GM21381 (cell line): Measurements from ENCODE around the gene STK24.
"Not testable (repeated sequence)": the region's sequence is repeated elsewhere in the genome, so short reads cannot be mapped to it uniquely, and the experiment has no call there.

Experiments
- ATAC-seq: cut with Tn5 transposase; IDR thresholded peaks from one replicate; pipeline ENCODE4 v1.9.1; 2021; ENCODE audit warnings: mild to moderate bottlenecking, moderate library complexity; ENCODE audit not compliant: unreplicated experiment

Gene STK24

DNA sequence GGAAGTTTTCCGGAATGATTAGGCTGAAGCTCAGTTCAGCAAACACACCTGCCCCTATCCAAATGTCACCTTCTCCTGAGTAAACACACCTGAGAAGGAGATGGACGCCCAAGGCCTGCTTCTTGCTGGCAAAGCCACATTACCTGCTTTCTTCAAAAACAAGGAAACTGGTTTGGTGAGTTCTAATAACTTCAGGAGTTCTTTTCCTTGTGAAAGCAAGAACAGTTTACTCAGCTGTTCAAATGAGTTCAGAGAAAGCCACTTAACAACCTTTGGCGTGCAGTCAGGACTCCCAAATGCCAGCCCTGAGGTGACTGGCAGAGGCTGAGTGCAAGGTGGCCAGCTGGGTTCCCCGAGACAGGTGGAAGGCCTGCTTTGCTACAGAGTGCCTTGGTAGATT, 160.5 kb downstream of the STK24 start:
- no peak for ATAC-seq

DNA sequence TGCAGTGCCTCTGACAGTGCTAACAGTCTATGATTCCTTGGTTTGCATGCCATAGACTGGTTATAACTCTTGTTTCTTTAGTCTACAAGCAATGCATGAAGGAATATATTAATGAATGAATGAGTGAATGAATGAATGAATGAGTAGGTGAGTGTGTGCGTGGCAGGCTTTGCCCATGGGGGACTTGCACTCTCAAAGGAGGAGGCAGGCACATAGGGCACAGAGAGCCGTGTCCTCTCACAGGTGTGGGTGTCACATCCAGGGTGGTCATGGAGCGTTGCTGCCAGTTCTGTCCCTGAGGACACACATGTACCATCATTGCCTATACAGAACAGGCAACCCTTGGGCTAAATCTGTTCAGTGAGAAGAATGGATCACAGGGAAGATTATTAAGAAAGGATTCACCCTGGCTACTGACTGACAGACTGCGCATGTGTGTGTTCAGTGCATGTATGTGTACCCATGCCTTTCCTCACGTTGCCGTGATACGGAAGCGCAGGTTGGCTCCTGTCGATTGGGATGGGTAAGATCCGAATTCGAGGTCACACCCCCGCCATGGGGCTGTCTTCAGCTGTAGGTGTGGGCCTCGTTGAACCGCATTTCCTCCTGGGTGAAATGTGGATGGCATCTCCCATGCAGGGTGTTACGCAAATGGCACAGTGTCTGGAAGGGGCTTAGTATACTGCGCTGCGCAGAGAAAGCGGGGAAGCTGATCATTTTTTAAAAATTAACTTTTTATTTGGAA, 161.4 kb downstream of the STK24 start:
- no peak for ATAC-seq

DNA sequence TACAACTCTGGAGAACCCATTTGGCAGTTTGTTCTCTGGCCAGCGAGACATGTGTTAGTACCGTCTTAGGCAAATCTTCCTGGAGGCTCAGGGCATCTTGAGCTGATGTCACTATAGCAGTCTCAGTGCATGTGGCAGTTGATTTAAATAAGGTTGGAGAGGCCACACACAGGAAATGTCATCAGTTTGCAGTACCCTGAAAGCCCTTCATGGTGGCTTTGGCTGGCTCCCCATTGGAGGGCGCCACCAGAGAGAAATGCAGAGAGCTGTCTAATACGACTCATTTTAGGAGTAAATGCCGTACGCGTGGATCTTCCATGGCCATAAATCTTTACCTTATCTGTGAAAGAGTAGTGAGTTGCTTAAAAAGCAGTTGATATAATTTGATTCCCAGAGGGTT, 163.1 kb downstream of the STK24 start:
- no peak for ATAC-seq

DNA sequence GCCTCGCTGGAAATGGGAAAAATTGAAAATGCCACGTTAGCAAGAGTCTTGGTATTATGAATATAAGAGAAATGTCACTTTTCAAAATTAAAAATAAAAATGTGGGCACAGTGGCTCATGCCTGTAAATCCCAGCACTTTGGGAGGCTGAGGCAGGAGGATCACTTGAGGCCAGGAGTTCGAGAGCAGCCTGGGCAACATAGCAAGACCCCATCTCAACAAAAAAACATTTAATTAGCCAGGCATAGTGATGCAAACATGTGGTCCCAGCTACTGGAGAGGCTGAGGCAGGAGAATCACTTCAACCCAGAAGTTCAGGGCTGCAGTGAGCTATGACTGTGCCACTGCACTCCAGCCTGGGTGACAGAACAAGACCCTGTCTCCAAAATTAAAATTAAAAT, 163.6 kb downstream of the STK24 start:
- ATAC-seq, result not testable (repeated sequence)

DNA sequence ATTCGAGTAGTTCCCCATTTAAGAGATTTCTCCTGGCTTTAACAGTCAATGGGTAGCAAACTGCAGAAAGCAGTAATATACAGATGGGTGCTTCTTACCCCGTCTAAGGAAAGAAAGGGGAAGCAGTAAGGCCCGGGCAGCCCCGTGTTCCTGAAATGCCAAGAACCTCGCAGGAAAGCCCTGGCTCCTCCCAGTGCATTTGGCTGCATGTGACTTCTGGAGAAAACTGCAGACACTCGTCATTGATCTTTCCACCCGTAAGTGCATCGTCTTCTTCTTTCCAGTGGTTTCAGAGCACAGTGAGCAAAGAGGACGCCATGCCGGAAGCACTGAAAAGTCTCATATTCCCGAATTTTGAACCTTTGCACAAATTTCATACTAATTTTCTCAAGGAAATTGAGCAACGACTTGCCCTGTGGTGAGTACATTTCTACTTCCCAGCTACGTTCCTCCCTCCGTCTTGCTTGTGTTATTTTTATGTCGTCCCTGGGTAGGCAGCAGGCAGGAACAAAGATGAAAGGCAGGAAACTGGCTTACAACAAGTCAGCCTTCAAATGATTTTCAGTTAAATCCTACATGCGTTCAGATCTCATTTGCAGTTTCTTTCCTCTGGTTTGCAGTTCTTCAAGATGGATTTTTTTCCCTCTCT, 165.2 kb downstream of the STK24 start:
- ATAC-seq, result no peak

DNA sequence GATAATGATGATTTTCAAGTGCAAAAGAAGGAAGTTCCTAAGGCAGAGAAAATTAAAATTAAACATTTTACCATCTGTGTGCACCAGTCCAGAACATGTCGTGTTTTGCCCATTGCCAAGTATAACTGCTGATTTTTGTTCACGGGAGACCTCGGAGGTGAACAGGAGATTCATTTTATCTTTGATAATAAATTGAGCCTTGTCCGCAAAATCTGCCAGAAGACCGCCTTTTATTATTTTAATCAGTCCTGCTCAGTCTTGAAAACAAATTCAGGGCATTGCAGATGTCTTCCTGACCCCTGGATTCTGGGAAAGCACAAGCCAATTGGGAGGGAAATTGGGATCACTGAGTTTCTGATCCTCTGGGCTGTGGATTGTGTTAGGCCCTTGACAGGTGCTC, 165.9 kb downstream of the STK24 start:
- no peak for ATAC-seq

DNA sequence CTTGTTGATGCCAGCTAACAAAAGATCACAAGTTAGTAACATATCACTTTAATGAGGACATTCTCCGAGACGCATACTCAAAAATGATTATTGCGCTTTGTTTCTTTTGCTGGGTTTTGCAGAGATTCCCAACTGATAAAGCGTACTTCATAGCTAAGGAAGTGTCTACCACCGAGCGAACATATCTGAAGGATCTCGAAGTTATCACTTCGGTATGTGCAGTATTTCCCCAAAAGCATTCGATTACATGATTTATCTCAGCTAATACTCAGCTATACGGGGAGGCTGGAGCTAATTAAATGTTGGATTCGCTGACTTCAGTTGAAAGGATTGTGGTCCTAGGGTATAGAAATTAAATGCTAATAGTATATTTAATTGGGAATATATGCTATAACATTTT, 166.3 kb downstream of the STK24 start:
- ATAC-seq, result no peak

DNA sequence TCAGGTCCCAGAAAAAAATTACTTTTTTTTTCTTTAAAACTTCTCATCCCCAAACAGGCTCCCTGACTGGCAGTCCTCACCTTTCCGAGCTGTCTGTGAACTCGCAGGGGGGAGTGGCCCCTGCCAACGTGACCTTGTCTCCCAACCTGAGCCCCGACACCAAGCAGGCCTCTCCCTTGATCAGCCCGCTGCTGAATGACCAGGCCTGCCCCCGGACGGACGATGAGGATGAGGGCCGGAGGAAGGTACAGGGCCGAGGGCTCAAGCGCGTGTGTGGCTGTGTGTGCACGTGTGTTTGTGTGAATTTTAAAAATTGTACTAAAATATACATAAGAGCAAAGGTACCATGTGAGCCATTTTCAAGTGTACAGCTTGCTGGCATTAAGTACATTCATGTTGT, 167.6 kb downstream of the STK24 start:
- ATAC-seq, result no peak

DNA sequence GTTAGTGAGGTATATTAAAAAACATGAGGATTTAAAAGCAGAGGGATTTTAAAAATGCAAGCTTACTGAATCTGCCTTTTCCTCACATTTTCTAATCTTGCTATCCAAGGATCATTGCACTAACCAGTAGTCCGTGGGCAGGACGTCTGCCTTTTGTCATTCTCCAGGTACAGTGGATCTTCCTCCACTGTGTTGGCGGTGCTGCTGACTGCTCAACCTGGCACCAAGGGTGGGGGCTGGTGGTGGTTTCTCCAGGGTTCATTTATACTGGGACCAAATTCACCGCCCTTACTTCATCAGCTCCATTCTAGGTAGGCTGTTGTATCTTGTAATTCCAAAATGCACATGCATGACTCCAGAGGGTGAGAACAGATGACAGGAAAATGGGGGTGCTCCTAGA, 169.3 kb downstream of the STK24 start:
- ATAC-seq, result no peak

DNA sequence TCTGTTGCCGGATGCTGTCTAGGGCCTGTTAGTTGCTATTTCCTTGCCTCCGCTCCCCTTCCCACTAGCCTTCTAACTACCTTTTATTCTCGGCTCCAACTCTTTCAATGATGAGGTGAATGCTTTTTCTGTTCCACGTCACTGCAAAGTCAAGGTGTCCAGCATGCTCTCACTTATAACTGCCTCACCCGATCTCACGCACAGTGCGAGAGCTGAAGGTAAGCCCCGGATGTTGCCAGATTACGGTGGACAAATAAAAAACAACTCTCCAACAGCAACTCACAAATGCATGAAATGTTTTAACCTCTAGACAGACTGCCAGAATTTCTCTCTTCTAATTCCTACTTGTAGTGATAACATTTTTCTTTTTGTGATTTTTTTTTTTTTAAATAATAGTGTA, 169.9 kb downstream of the STK24 start:
- ATAC-seq, result no peak

DNA sequence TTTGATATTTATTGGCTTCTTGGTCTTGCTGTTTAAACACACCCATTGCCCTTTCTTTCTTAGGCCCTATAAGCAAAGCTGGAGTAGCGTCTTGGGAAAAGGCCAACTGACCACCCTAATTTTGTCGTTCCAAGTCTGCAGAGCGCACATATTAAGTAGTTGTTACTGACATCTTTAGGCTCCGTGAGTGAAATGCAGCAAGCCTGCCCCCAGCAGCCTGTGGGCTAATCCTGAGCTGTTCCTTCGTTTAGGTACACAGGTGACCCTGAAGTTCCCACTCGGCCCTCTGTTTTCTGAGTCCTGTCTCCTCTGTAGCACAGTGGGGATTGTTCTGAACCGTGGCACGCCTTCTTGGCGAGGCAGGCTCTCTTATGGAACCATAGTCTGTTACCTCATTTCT, 170.5 kb downstream of the STK24 start:
- ATAC-seq, result no peak

DNA sequence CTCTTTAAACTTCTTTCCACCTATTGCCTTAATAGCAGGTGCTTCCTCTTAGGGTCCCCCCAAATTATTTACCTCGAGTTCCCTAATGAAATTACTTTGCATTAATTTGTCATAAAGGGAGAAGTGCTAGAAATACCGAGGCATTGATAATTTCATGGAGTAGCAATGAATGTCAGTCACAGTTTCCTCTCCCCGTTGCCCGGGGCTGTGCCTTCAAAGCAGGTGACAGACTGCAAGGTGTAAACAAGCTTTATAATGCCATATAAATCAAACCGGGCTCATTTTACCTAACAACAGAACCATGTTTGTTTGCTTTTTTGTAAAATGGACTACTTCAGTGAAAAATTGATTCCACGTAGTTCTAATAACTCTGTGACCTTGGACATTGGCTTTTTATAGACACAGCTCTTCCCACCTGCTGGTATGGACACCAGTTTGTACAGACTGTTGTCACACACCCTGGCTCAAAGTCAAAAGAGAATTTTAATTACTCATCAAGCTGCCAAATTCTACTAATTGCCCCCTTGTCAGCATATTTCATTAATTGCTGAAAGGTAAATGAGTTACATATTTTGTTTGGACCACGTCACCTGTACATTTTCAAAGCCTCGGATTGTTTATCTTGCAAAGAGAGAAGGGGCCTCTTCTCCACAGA, 171.1 kb downstream of the STK24 start:
- ATAC-seq, result no peak

DNA sequence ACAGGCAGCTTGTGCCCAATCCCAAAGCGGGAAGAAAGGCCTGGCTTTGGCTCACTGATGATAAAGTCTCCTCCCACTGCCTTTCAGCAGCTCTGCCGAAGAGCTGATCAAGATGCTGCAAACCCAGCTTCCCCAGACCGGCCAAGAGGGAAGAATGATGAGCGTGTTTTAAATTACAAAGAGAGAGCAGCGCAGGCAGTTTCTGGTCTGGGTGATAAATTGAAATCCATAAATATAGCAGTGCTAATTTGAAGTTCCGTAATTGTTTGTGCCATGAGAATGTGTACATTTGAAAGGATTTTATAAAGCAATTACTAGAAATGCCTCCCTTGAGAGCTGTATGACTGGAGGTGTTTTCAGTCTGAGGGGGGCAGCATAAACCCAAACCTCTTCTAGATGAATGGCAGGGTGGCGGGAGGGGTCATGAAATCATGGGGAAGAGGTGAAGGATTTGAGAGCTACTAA, 171.8 kb downstream of the STK24 start:
- no peak for ATAC-seq

DNA sequence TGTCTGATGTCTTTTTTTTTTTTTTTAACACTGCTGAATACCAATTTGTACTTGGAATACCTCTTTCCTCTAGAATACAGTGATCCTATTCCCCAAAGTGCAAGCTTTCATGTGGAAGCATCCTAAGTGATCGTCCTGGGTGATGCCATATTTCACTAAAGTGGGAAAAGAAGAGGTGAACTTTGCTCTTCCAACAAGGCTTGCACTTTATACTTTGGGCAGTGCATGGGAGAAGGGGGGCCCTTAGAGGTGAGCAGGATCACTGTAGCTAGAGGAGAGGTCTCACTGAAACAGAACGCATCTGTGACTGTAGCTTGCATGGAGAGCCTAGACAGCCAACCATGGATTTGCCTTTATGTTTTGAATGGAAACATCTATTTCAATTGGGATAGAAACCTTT, 173.8 kb downstream of the STK24 start:
- ATAC-seq, result no peak

DNA sequence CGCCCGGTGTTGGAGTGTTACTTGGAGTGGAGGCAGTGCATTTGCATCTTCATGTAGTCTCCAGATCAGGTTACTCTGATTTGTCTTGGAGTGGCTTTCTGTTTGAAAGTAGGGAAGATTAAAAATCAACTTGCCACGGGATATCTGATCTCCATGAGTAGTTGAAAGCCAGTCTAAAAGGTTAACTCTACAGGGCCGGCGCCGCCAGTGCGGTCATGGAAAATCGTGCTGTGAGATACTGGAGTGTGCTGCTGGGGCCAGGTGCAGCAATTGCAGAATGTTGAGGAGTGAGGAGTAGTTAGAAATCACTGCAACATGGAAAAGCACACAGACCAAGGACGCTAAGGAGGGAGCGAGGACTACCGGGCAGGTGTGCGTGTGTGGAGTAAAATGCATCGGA, 175.0 kb downstream of the STK24 start:
- no peak for ATAC-seq

DNA sequence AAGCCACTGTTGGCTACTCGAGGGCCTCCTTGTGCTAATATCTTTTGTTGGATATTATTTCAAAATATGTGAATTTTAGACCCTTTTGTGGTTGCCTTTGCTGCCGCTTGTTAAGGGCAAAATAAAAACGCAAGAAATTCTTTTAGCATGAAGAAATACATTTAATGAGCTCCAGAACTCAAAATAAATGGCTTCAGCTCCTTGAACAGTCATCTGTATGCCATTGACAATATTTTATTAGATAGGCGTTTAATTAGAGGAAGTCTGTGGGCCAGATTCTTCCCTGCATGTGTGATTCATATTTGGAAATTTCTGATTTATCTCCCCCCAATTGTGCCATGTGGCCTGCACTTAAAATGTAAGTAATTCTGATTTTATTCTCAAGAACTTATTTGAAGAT, 177.2 kb downstream of the STK24 start:
- ATAC-seq, result no peak

DNA sequence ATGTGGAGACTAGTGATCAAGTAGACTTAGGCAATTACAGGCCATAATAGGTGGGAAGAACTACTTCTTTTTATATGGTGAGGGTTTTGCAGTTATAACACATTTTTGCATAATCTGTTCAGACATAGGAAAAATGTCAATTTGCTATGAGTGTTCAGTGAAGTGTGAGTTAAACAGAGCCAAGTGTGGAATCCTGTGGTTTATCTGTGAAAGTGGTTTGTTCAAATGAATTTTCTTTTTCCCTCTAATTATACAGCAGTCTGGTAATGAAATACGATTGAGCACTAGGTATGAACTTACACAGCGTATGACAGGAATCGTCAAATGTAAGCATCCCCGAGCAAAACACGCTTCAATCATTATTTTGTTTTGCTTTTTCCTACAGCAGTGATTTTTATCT, 178.3 kb downstream of the STK24 start:
- no peak for ATAC-seq

DNA sequence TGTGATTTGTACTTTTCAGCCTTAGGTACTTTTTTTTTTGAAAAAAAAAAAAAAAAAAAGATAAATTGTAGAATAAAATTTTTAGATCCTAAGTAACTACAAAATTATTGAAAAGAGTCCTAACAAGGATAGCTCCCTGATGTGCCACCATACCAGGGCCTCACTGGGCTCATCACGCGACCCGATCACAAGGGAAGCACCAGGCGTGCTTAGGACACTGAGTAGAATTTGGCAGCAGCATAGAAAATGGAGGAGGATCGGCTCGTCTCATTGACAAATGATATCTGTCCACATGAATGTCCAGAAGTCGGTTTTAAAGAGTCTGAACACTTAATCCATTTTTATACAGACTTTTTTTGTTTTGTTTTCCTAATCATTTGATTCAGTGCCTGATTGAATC, 179.0 kb downstream of the STK24 start:
- no peak for ATAC-seq

DNA sequence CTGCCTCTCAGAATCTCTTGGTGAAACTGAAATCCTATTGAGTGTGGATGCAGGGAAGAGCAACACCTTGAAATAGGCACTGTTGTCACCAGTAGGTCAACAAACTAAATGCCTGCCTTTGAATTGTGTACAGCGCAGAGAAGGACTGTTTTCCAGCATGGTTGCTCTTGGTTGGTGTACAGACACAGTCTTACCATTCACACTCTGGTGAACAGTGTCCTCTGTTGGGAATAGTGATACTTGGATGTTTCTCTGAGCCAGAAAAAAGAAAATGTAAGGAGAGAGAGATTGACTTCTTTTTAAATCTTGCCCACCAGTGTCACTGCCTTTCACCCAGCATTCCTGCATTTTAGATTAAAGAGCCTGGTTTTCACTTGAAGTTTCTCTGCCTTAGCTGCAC, 179.7 kb downstream of the STK24 start:
- ATAC-seq, result no peak

DNA sequence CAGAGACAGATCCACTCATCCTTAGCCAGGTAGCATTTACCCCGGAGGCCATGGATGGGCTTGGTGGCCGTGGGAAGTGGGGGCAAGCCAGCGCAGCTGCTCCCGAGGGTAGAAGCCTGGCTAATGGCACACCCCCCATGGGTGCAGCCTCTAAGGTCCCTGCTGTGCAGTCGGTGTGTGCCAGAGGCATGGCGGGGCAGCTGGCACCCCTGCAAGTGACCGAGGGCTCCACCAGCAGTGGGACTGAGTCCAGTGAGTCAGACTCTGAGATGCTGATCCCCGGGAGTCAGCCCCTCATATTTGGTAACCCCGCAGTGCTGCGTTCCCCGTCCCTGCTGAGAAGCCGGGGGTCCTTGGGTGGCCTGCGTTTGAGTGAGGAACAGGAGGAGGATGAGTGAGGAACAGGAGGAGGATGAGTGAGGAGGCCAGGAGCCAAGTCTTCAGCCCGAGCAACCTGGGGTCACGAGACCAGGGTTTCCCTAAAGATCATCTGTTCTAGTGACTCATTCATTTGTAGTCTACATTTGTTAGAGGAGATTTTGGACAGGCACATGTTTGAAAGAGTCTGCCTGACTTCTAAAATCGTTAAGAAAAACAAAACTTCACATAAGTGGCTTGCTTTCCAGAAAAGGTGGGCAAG, 180.7 kb downstream of the STK24 start:
- ATAC-seq, result no peak
